Natural killer cell (primary cell): ENCODE results near the gene GPSM1. TPM values are rescaled to one million over a fixed set of nuclear protein-coding genes. Genes with fewer than 3 reads are reported as not detected.

ENCODE experiments used
- ATAC-seq, 3 donors: fragments of 150-1000 bp in 2 of 3; fragments of 200-7000 bp in 1 of 3; cut with Tn5 transposase; 1 replicate in 1 of 3; 2 replicates in 2 of 3; pipeline ENCODE4 v1.10.0; 2021; ENCODE audit warnings: mild to moderate bottlenecking in 2 of 3, moderate library complexity in 2 of 3
- DNase-seq, 2 donors: peaks; one replicate each; pipeline versions ENCODE4 v3.0.0 to v3.0.0-alpha.2; 2013 to 2021; ENCODE audit warnings: mixed read lengths in 1 of 2
- H3K27ac ChIP-seq: one replicate; pipeline ENCODE4 v1.5.1; 2013; ENCODE audit warnings: mild to moderate bottlenecking, low read length
- H3K27me3 ChIP-seq: one replicate; pipeline ENCODE4 v1.6.1; 2013; ENCODE audit warnings: low read length; ENCODE audit not compliant: control insufficient read depth, insufficient read depth
- H3K36me3 ChIP-seq: one replicate; pipeline ENCODE4 v1.6.1; 2013; ENCODE audit warnings: low read length; ENCODE audit not compliant: control insufficient read depth, insufficient read depth
- H3K4me1 ChIP-seq: one replicate; pipeline ENCODE4 v1.6.1; 2013; ENCODE audit warnings: low read length; ENCODE audit not compliant: control insufficient read depth, insufficient read depth
- H3K4me3 ChIP-seq: one replicate; pipeline ENCODE4 v1.5.1; 2013; ENCODE audit warnings: low read length
- H3K9me3 ChIP-seq: one replicate; pipeline ENCODE4 v1.6.1; 2013; ENCODE audit warnings: low read length; ENCODE audit not compliant: control insufficient read depth, insufficient read depth
- H3K27ac Mint-ChIP-seq, 2 donors: one replicate each; pipeline ENCODE4 v1.8.0; 2022; ENCODE audit warnings: mild to moderate bottlenecking in 2 of 2, mixed read lengths in 2 of 2, moderate library complexity in 1 of 2
- H3K27me3 Mint-ChIP-seq, 2 donors: one replicate each; pipeline ENCODE4 v1.8.0; 2022; ENCODE audit warnings: low read depth in 2 of 2, mixed read lengths in 2 of 2
- H3K36me3 Mint-ChIP-seq: one replicate; pipeline ENCODE4 v1.8.0; 2022; ENCODE audit warnings: mixed read lengths
- H3K4me1 Mint-ChIP-seq, 2 donors: one replicate each; pipeline ENCODE4 v1.8.0; 2022; ENCODE audit warnings: mixed read lengths in 2 of 2
- H3K4me3 Mint-ChIP-seq: one replicate; pipeline ENCODE4 v1.8.0; 2022; ENCODE audit warnings: mild to moderate bottlenecking, moderate library complexity, mixed read lengths
- H3K9me3 Mint-ChIP-seq, 2 donors: one replicate each; pipeline ENCODE4 v1.8.0; 2022; ENCODE audit warnings: mixed read lengths in 2 of 2
- CTCF ChIP-seq: fragments of 200-600 bp; IDR thresholded peaks from one replicate; pipeline ENCODE4 v1.8.0; 2022; ENCODE audit warnings: antibody characterized with exemption
- WGBS: methylation state at CpG from one replicate; pipeline ENCODE4 v1.1.7; 2013; ENCODE audit warnings: missing lambda C conversion rate; ENCODE audit not compliant: insufficient coverage; 5-methylcytosine and 5-hydroxymethylcytosine counted together
- intact Hi-C: fragments of 100-400 bp; cut with micrococcal nuclease; formaldehyde crosslinking; loops from one replicate; pipeline ENCODE4 v1.14.2; 2022
- total RNA-seq, 4 donors: library from RNA; stranded (reverse); fragments of 120-200 nt in 1 of 4; gene quantifications; one replicate each; pipeline versions ENCODE4 v1.2.3 to v1.2.4, GENCODE V29; 2013 to 2022

GPSM1 gene
- total RNA-seq, 3 donors from 2014 or later (not counting 1 experiment from before 2014, with no cell fraction given) = 2.6 to 4.2 (median 3.4) TPM

- intact Hi-C loops = loop anchor here (10.0 kb wide), 3 partner anchors 53 to 1403 kb away; partner anchors contain the start of genes DNLZ and SNAPC4
- DNase-seq = peak in 1 of 2 donors; percentile 26
- peaks cover 49% of the 10 kb centered on the region for H3K4me1 ChIP-seq
- no peaks in the 10 kb centered on the region for H3K36me3 ChIP-seq
- WGBS = 46% methylated on average over 21 of the region's 23 CpGs
- no peak for TF ChIP-seq CTCF
- ATAC-seq = no peak
- peaks cover 17% of the 10 kb centered on the region for H3K9me3 ChIP-seq
- Mint-ChIP-seq H3K4me1 (peaks cover 20 to 22% of the 10 kb centered on the region in 2 donors), H3K27me3 (peaks cover 0 to 5% of the 10 kb centered on the region in 2 donors), H3K36me3 (no peaks in the 10 kb centered on the region), H3K9me3 (peaks cover 4 to 6% of the 10 kb centered on the region in 2 donors), H3K4me3 (no peak overlapping the region), H3K27ac (no peak overlapping the region)
- H3K4me3 ChIP-seq = no peak overlapping the region
- no peaks in the 10 kb centered on the region for H3K27me3 ChIP-seq
- H3K27ac ChIP-seq = no peak overlapping the region
These were observed 16.0 kb upstream of the GPSM1 start for GRCh38 chr9:136311051-136312008.

- H3K4me3 ChIP-seq = no peak overlapping the region
- H3K27me3 ChIP-seq = no peaks in the 10 kb centered on the region
- H3K27ac Mint-ChIP-seq = no peak overlapping the region
- no peak for TF ChIP-seq CTCF
- no peak overlapping the region for H3K27ac ChIP-seq
- H3K4me3 Mint-ChIP-seq = no peak overlapping the region
- H3K4me1 Mint-ChIP-seq = peaks cover 26 to 27% of the 10 kb centered on the region in 2 donors
- no peaks in the 10 kb centered on the region for H3K36me3 ChIP-seq
- intact Hi-C loops = loop anchor here (10.0 kb wide), 3 partner anchors 53 to 1403 kb away; partner anchors contain the start of genes DNLZ and SNAPC4
- peaks cover 4 to 8% of the 10 kb centered on the region in 2 donors for H3K9me3 Mint-ChIP-seq
- H3K27me3 Mint-ChIP-seq = peaks cover 0 to 8% of the 10 kb centered on the region in 2 donors
- no peak for DNase-seq
- 66% methylated on average over 9 of the region's 10 CpGs for WGBS
- no peaks in the 10 kb centered on the region for H3K36me3 Mint-ChIP-seq
- peaks cover 24% of the 10 kb centered on the region for H3K9me3 ChIP-seq
- no peak for ATAC-seq
- H3K4me1 ChIP-seq = peaks cover 48% of the 10 kb centered on the region
These were observed 15.3 kb upstream of the GPSM1 start for GRCh38 chr9:136312009-136312375.

GRCh38 chr9:136312436-136312835 is 14.9 kb upstream of the GPSM1 start:
- no peak for ATAC-seq
- Mint-ChIP-seq H3K4me3 (no peak overlapping the region), H3K27me3 (peaks cover 0 to 8% of the 10 kb centered on the region in 2 donors), H3K27ac (no peak overlapping the region), H3K9me3 (peaks cover 4 to 8% of the 10 kb centered on the region in 2 donors), H3K36me3 (no peaks in the 10 kb centered on the region), H3K4me1 (peaks cover 31 to 32% of the 10 kb centered on the region in 2 donors)
- TF ChIP-seq CTCF = no peak
- Histone ChIP-seq H3K4me1 (peaks cover 52% of the 10 kb centered on the region), H3K36me3 (no peaks in the 10 kb centered on the region), H3K27ac (no peak overlapping the region), H3K27me3 (no peaks in the 10 kb centered on the region), H3K4me3 (no peak overlapping the region), H3K9me3 (peaks cover 28% of the 10 kb centered on the region)
- peak in 1 of 2 donors; percentile 67 for DNase-seq
- 53% methylated on average over 12 of the region's 12 CpGs for WGBS
- intact Hi-C loops = loop anchor here (10.0 kb wide), 3 partner anchors 52 to 1402 kb away; partner anchors contain the start of genes DNLZ and SNAPC4
